Ovary (tissue), 9 donors: Measurements from ENCODE around the gene IDUA. TPM values are rescaled to one million over a fixed set of nuclear protein-coding genes. Genes with fewer than 3 reads are reported as not detected.

Experiments used
- DNase-seq, 5 donors: peaks; one replicate each; pipeline ENCODE4 v3.0.0-alpha.2; 2019 to 2020
- H3K27ac ChIP-seq, 2 donors: fragments of 200-600 bp; one replicate each; pipeline versions ENCODE4 v1.5.1 to v1.8.0; 2019 to 2022
- H3K27me3 ChIP-seq: fragments of 200-600 bp; one replicate; pipeline ENCODE4 v1.8.0; 2022
- H3K36me3 ChIP-seq: fragments of 200-600 bp; sonication (generic); one replicate; pipeline ENCODE4 v1.5.1; 2019
- H3K4me1 ChIP-seq: one replicate; pipeline ENCODE4 v1.8.1; 2013; ENCODE audit warnings: mild to moderate bottlenecking, moderate library complexity; ENCODE audit not compliant: insufficient read depth
- H3K4me3 ChIP-seq: fragments of 200-600 bp; sonication (generic); one replicate; pipeline ENCODE4 v1.5.1; 2017
- H3K9me3 ChIP-seq, 2 donors: fragments of 200-600 bp in 1 of 2; sonication (generic) in 1 of 2; one replicate each; pipeline versions ENCODE4 v1.5.1 to v1.8.1; 2013 to 2019; ENCODE audit warnings: mild to moderate bottlenecking in 1 of 2, moderate library complexity in 1 of 2
- CTCF ChIP-seq, 3 donors: fragments of 450-650 bp in 2 of 3; fragments of 200-600 bp in 1 of 3; IDR thresholded peaks; one replicate each; pipeline versions ENCODE4 v1.5.1 to v1.8.0; 2016 to 2022; ENCODE audit warnings: antibody characterized with exemption in 3 of 3, mild to moderate bottlenecking in 1 of 3
- EP300 ChIP-seq: sonication (generic); formaldehyde crosslinking; IDR thresholded peaks from one replicate; pipeline ENCODE4 v1.6.1; 2017; ENCODE audit warnings: antibody characterized with exemption
- POLR2A ChIP-seq: fragments of 450-650 bp; IDR thresholded peaks from one replicate; pipeline ENCODE4 v1.6.1; 2017; ENCODE audit warnings: antibody characterized with exemption, mild to moderate bottlenecking, moderate library complexity
- WGBS, 3 donors: extraction: QIAGEN DNeasy Blood & Tissue Kit in 1 of 3; methylation state at CpG; one replicate each; pipeline versions ENCODE4 v1.1.5 to v1.1.7; 2013 to 2017; 5-methylcytosine and 5-hydroxymethylcytosine counted together
- intact Hi-C, 4 donors: fragments of 100-400 bp; cut with DNase I; formaldehyde crosslinking; loops; one replicate each; pipeline versions ENCODE4 v1.11.0 to v1.15.1; 2022 to 2023
- polyA plus RNA-seq, 2 donors: library from polyadenylated mRNA; stranded (reverse); fragments of 200-250 nt in 1 of 2; fragments of 350-450 nt in 1 of 2; fragmentation: Illumina TruSeq in 1 of 2; extraction: RNeasy Lipid Tissue Mini Kit (QIAGEN cat#74804) in 1 of 2; gene quantifications; one replicate each; pipeline ENCODE4 v1.2.3, GENCODE V29; 2013 to 2014
- total RNA-seq, 7 donors: library from RNA; depleted of rRNA in 2 of 7; stranded (reverse); fragments of >200 nt in 2 of 7; fragmentation: NEBNext Ultra II Directional in 3 of 7; extraction: Animal tissue kit (Norgen Biotek cat#: 25700) in 3 of 7; gene quantifications; one replicate each; pipeline versions ENCODE4 v1.1.0 to v1.2.4, GENCODE V29; 2016 to 2023
- donor health status: DM: no; HTN: no; CAD: no; lungs with moderate emphysema.
- donor health status: DM: no; HTN: no; CAD: no.
- donor health status: Bipolar disorder and iron deficiency.
- donor health status: DM: yes; HTN: yes; CAD: no.
- donor health status: DM: no; HTN: no; CAD: no.
- donor health status: DM: yes; HTN: yes; CAD: no.

Gene IDUA
- total and polyA plus RNA-seq, 9 donors: 3.1 to 49.1 (median 31.8) TPM

GRCh38 chr4:1023075-1023640 is 36.3 kb downstream of the IDUA start:
- Histone ChIP-seq H3K36me3 (no peaks in the 10 kb centered on the region), H3K27ac (no peak overlapping the region), H3K4me3 (no peak overlapping the region), H3K9me3 (no peaks in the 10 kb centered on the region), H3K27me3 (no peaks in the 10 kb centered on the region), H3K4me1 (peaks cover 10% of the 10 kb centered on the region)
- WGBS, 3 donors: 88 to 89% (median 89%) methylated on average over 19 to 20 of the region's 20 CpGs
- no peak for DNase-seq
- TF ChIP-seq POLR2A: no peak
- no peak for TF ChIP-seq CTCF (IDR thresholded peaks at IDR 0.05)
- no peak for TF ChIP-seq EP300
- intact Hi-C loops: no loop called here

- no peaks in the 10 kb centered on the region for H3K9me3 ChIP-seq
- H3K4me3 ChIP-seq: no peak overlapping the region
- H3K27ac ChIP-seq: no peak overlapping the region
- H3K4me1 ChIP-seq: peaks cover 3% of the 10 kb centered on the region
- no peaks in the 10 kb centered on the region for H3K27me3 ChIP-seq
- no peaks in the 10 kb centered on the region for H3K36me3 ChIP-seq
- intact Hi-C loops: no loop called here
- TF ChIP-seq EP300 (no peak), POLR2A (no peak)
- 94 to 96% (median 94%) methylated on average over 77 to 83 of the region's 83 CpGs for WGBS, 3 donors
- DNase-seq: no peak
Observed at GRCh38 chr4:1023895-1024740, 37.3 kb downstream of the IDUA start.

- no peak overlapping the region for H3K4me3 ChIP-seq
- no peak overlapping the region for H3K27ac ChIP-seq
- H3K9me3 ChIP-seq: no peaks in the 10 kb centered on the region
- DNase-seq: no peak
- no peaks in the 10 kb centered on the region for H3K36me3 ChIP-seq
- intact Hi-C loops: no loop called here
- 85 to 87% (median 86%) methylated on average over 32 of the region's 32 CpGs for WGBS, 3 donors
- TF ChIP-seq EP300 (no peak), CTCF (IDR thresholded peaks at IDR 0.05) (no peak), POLR2A (no peak)
- no peaks in the 10 kb centered on the region for H3K27me3 ChIP-seq
- H3K4me1 ChIP-seq: peaks cover 2% of the 10 kb centered on the region
Observed at GRCh38 chr4:1024882-1025545, 38.2 kb downstream of the IDUA start.

- intact Hi-C loops: no loop called here
- H3K36me3 ChIP-seq: no peaks in the 10 kb centered on the region
- H3K27me3 ChIP-seq: no peaks in the 10 kb centered on the region
- H3K27ac ChIP-seq: no peak overlapping the region
- WGBS, 3 donors: 63 to 69% (median 69%) methylated on average over 17 of the region's 17 CpGs
- no peaks in the 10 kb centered on the region for H3K9me3 ChIP-seq
- TF ChIP-seq EP300: no peak
- no peak for TF ChIP-seq POLR2A
- TF ChIP-seq CTCF (IDR thresholded peaks at IDR 0.05): no peak
- H3K4me3 ChIP-seq: no peak overlapping the region
- H3K4me1 ChIP-seq: peaks cover 9% of the 10 kb centered on the region
- no peak for DNase-seq
Observed at GRCh38 chr4:1026115-1026514, 39.3 kb downstream of the IDUA start.
